ENCODE data around the gene MRPS35.

- TF ChIP-seq CTCF (conservative IDR thresholded peaks at IDR 0.05; ENCODE audit: low read depth, low read length) (no peak), EZH2 (IDR thresholded peaks at IDR 0.05; ENCODE audit: low read length, unreplicated experiment) (no peak), EZH2phosphoT487 (IDR thresholded peaks at IDR 0.05; ENCODE audit: borderline replicate concordance, low read length) (no peak)
These were observed 40.9 kb downstream of the MRPS35 start for GRCh38 chr12:27751386-27752047.
